ENCODE results near the gene TRIM66. TPM values are rescaled to one million over a fixed set of nuclear protein-coding genes. Genes with fewer than 3 reads are reported as not detected.

The TRIM66 gene
- total RNA-seq, 1 donor from 2014 or later: 11.0 TPM

GRCh38 chr11:8598506-8598905 is 84.0 kb downstream of the TRIM66 start:
- H3K27ac ChIP-seq: no peak overlapping the region
- H3K4me1 ChIP-seq: peaks cover 9% of the 10 kb centered on the region
- H3K9me3 ChIP-seq: no peaks in the 10 kb centered on the region
- no peak for ATAC-seq
- peaks cover 13% of the 10 kb centered on the region for H3K27me3 ChIP-seq (ENCODE audit: low read depth)
- intact Hi-C loops (cut with DNase I): no loop called here
- H3K4me3 ChIP-seq: no peak overlapping the region
- H3K36me3 ChIP-seq: no peaks in the 10 kb centered on the region
- no peak for TF ChIP-seq CTCF (IDR thresholded peaks at IDR 0.05)
- DNase-seq: no peak

- ATAC-seq (no peak), DNase-seq (no peak)
- Histone ChIP-seq H3K4me1 (peaks cover 9% of the 10 kb centered on the region), H3K36me3 (no peaks in the 10 kb centered on the region), H3K27ac (no peak overlapping the region), H3K9me3 (no peaks in the 10 kb centered on the region), H3K4me3 (no peak overlapping the region), H3K27me3 (ENCODE audit: low read depth) (peaks cover 15% of the 10 kb centered on the region)
- intact Hi-C loops (cut with DNase I): no loop called here
- TF ChIP-seq CTCF (IDR thresholded peaks at IDR 0.05): no peak
Measured at GRCh38 chr11:8597182-8597581, 85.3 kb downstream of the TRIM66 start.

GRCh38 chr11:8596504-8597046 is 85.9 kb downstream of the TRIM66 start:
- ATAC-seq: no peak
- TF ChIP-seq CTCF (IDR thresholded peaks at IDR 0.05): no peak

GRCh38 chr11:8593935-8594909 is 88.2 kb downstream of the TRIM66 start, which contains the start of gene STK33:
Gene STK33, minus strand, starts transcription at chr11:8594228. Its CDS starts 119,323 bp downstream, at chr11:8474905.
- peaks cover 15% of the 10 kb centered on the region for H3K27me3 ChIP-seq (ENCODE audit: low read depth)
- peak within 1 kb of the TSS; percentile 59 for H3K4me3 ChIP-seq
- intact Hi-C loops (cut with DNase I): no loop called here
- ATAC-seq (peak; percentile 95 to 97), DNase-seq (peak; percentile 76)
- peaks cover 9% of the 10 kb centered on the region for H3K4me1 ChIP-seq
- H3K27ac ChIP-seq: peak within 1 kb of the TSS; percentile 27
- TF ChIP-seq CTCF (IDR thresholded peaks at IDR 0.05): no peak
- H3K9me3 ChIP-seq: no peaks in the 10 kb centered on the region
- no peaks in the 10 kb centered on the region for H3K36me3 ChIP-seq

More at GRCh38 chr11:8596504-8597046, 85.9 kb downstream of the TRIM66 start:
- H3K4me3 ChIP-seq: no peak overlapping the region
- H3K27ac ChIP-seq: no peak overlapping the region
- no peak for DNase-seq
- no peaks in the 10 kb centered on the region for H3K9me3 ChIP-seq
- peaks cover 9% of the 10 kb centered on the region for H3K4me1 ChIP-seq
- H3K36me3 ChIP-seq: no peaks in the 10 kb centered on the region
- H3K27me3 ChIP-seq (ENCODE audit: low read depth): peaks cover 15% of the 10 kb centered on the region
- intact Hi-C loops (cut with DNase I): no loop called here

- Histone ChIP-seq H3K27ac (peak overlapping the region; percentile 27), H3K27me3 (ENCODE audit: low read depth) (peaks cover 15% of the 10 kb centered on the region), H3K4me3 (peak overlapping the region; percentile 59), H3K9me3 (no peaks in the 10 kb centered on the region), H3K4me1 (peaks cover 9% of the 10 kb centered on the region), H3K36me3 (no peaks in the 10 kb centered on the region)
- DNase-seq (no peak), ATAC-seq (peak; percentile 24 to 41)
- no peak for TF ChIP-seq CTCF (IDR thresholded peaks at IDR 0.05)
- intact Hi-C loops (cut with DNase I): no loop called here
Measured at GRCh38 chr11:8593455-8593854, 89.0 kb downstream of the TRIM66 start.
